ENCODE measurements around the gene ANKDD1B.
A peak's percentile ranks its signal among the peaks of the same experiment; 100 is the strongest.

Gene ANKDD1B

GRCh38 chr5:75630875-75631274 is 19.6 kb downstream of the ANKDD1B start:
- Mint-ChIP-seq H3K4me3 (no peak overlapping the region), H3K4me1 (ENCODE audit: low read depth) (peaks cover 3% of the 10 kb centered on the region), H3K9me3 (ENCODE audit: low read depth) (no peaks in the 10 kb centered on the region), H3K27ac (no peak overlapping the region), H3K27me3 (no peaks in the 10 kb centered on the region), H3K36me3 (peaks cover 15% of the 10 kb centered on the region)

- Mint-ChIP-seq H3K27ac (no peak overlapping the region), H3K4me1 (ENCODE audit: low read depth) (peaks cover under 1% of the 10 kb centered on the region), H3K27me3 (peaks cover 2% of the 10 kb centered on the region), H3K36me3 (peaks cover 17% of the 10 kb centered on the region), H3K4me3 (no peak overlapping the region), H3K9me3 (ENCODE audit: low read depth) (no peaks in the 10 kb centered on the region)
Observed at GRCh38 chr5:75632321-75632720, 21.1 kb downstream of the ANKDD1B start.

GRCh38 chr5:75637949-75638348 is 26.7 kb downstream of the ANKDD1B start:
- no peak overlapping the region for H3K27ac Mint-ChIP-seq
- no peaks in the 10 kb centered on the region for H3K9me3 Mint-ChIP-seq (ENCODE audit: low read depth)
- H3K4me3 Mint-ChIP-seq: no peak overlapping the region
- H3K27me3 Mint-ChIP-seq: peaks cover 2% of the 10 kb centered on the region
- no peaks in the 10 kb centered on the region for H3K4me1 Mint-ChIP-seq (ENCODE audit: low read depth)
- peaks cover 22% of the 10 kb centered on the region for H3K36me3 Mint-ChIP-seq

GRCh38 chr5:75639535-75640311 is 28.5 kb downstream of the ANKDD1B start:
- Mint-ChIP-seq H3K27me3 (peaks cover 2% of the 10 kb centered on the region), H3K9me3 (ENCODE audit: low read depth) (no peaks in the 10 kb centered on the region), H3K27ac (no peak overlapping the region), H3K4me1 (ENCODE audit: low read depth) (no peaks in the 10 kb centered on the region), H3K4me3 (no peak overlapping the region), H3K36me3 (peaks cover 16% of the 10 kb centered on the region)

- H3K4me3 Mint-ChIP-seq: no peak overlapping the region
Observed at GRCh38 chr5:75640395-75640794, 29.1 kb downstream of the ANKDD1B start.

GRCh38 chr5:75640826-75641225 is 29.6 kb downstream of the ANKDD1B start:
- no peak overlapping the region for H3K27ac Mint-ChIP-seq
- no peaks in the 10 kb centered on the region for H3K4me1 Mint-ChIP-seq (ENCODE audit: low read depth)
- no peaks in the 10 kb centered on the region for H3K9me3 Mint-ChIP-seq (ENCODE audit: low read depth)
- H3K4me3 Mint-ChIP-seq: no peak overlapping the region
- peaks cover 15% of the 10 kb centered on the region for H3K36me3 Mint-ChIP-seq
- H3K27me3 Mint-ChIP-seq: peaks cover 2% of the 10 kb centered on the region

More at GRCh38 chr5:75640395-75640794, 29.1 kb downstream of the ANKDD1B start:
- Mint-ChIP-seq H3K4me1 (ENCODE audit: low read depth) (no peaks in the 10 kb centered on the region), H3K27me3 (peaks cover 2% of the 10 kb centered on the region), H3K9me3 (ENCODE audit: low read depth) (no peaks in the 10 kb centered on the region), H3K36me3 (peaks cover 15% of the 10 kb centered on the region), H3K27ac (no peak overlapping the region)

- H3K4me3 Mint-ChIP-seq: no peak overlapping the region
- H3K9me3 Mint-ChIP-seq (ENCODE audit: low read depth): no peaks in the 10 kb centered on the region
- no peaks in the 10 kb centered on the region for H3K4me1 Mint-ChIP-seq (ENCODE audit: low read depth)
- H3K27me3 Mint-ChIP-seq: no peaks in the 10 kb centered on the region
- no peak overlapping the region for H3K27ac Mint-ChIP-seq
- no peaks in the 10 kb centered on the region for H3K36me3 Mint-ChIP-seq
Observed at GRCh38 chr5:75648712-75649111, 37.5 kb downstream of the ANKDD1B start.

GRCh38 chr5:75651575-75652238 is 40.5 kb downstream of the ANKDD1B start:
- no peak overlapping the region for H3K4me3 Mint-ChIP-seq
- no peaks in the 10 kb centered on the region for H3K36me3 Mint-ChIP-seq
- no peak overlapping the region for H3K27ac Mint-ChIP-seq
- H3K9me3 Mint-ChIP-seq (ENCODE audit: low read depth): no peaks in the 10 kb centered on the region
- H3K27me3 Mint-ChIP-seq: no peaks in the 10 kb centered on the region
- H3K4me1 Mint-ChIP-seq (ENCODE audit: low read depth): no peaks in the 10 kb centered on the region

GRCh38 chr5:75653521-75653920 is 42.3 kb downstream of the ANKDD1B start:
- no peaks in the 10 kb centered on the region for H3K36me3 Mint-ChIP-seq
- H3K4me3 Mint-ChIP-seq: no peak overlapping the region
- no peaks in the 10 kb centered on the region for H3K9me3 Mint-ChIP-seq (ENCODE audit: low read depth)
- H3K27ac Mint-ChIP-seq: no peak overlapping the region
- H3K27me3 Mint-ChIP-seq: no peaks in the 10 kb centered on the region
- H3K4me1 Mint-ChIP-seq (ENCODE audit: low read depth): no peaks in the 10 kb centered on the region

GRCh38 chr5:75654693-75655295 is 43.5 kb downstream of the ANKDD1B start:
- H3K36me3 Mint-ChIP-seq: no peaks in the 10 kb centered on the region
- no peaks in the 10 kb centered on the region for H3K27me3 Mint-ChIP-seq
- H3K4me3 Mint-ChIP-seq: no peak overlapping the region
- no peaks in the 10 kb centered on the region for H3K4me1 Mint-ChIP-seq (ENCODE audit: low read depth)
- H3K27ac Mint-ChIP-seq: no peak overlapping the region
- no peaks in the 10 kb centered on the region for H3K9me3 Mint-ChIP-seq (ENCODE audit: low read depth)

- H3K4me1 Mint-ChIP-seq (ENCODE audit: low read depth): no peaks in the 10 kb centered on the region
- peak overlapping the region; percentile 57 for H3K4me3 Mint-ChIP-seq
- H3K36me3 Mint-ChIP-seq: no peaks in the 10 kb centered on the region
- H3K27ac Mint-ChIP-seq: no peak overlapping the region
- peaks cover 1% of the 10 kb centered on the region for H3K27me3 Mint-ChIP-seq
- H3K9me3 Mint-ChIP-seq (ENCODE audit: low read depth): no peaks in the 10 kb centered on the region
Observed at GRCh38 chr5:75656311-75657003, 45.2 kb downstream of the ANKDD1B start.

- no peak overlapping the region for H3K27ac Mint-ChIP-seq
- H3K27me3 Mint-ChIP-seq: peaks cover 1% of the 10 kb centered on the region
Observed at GRCh38 chr5:75659791-75660450, 48.7 kb downstream of the ANKDD1B start.

GRCh38 chr5:75660678-75661465 is 49.6 kb downstream of the ANKDD1B start:
- H3K4me3 Mint-ChIP-seq: no peak overlapping the region
- no peak overlapping the region for H3K27ac Mint-ChIP-seq
- peaks cover 1% of the 10 kb centered on the region for H3K27me3 Mint-ChIP-seq
- no peaks in the 10 kb centered on the region for H3K36me3 Mint-ChIP-seq
- no peaks in the 10 kb centered on the region for H3K9me3 Mint-ChIP-seq (ENCODE audit: low read depth)
- H3K4me1 Mint-ChIP-seq (ENCODE audit: low read depth): no peaks in the 10 kb centered on the region

More at GRCh38 chr5:75659791-75660450, 48.7 kb downstream of the ANKDD1B start:
- Mint-ChIP-seq H3K36me3 (no peaks in the 10 kb centered on the region), H3K9me3 (ENCODE audit: low read depth) (no peaks in the 10 kb centered on the region), H3K4me1 (ENCODE audit: low read depth) (no peaks in the 10 kb centered on the region), H3K4me3 (no peak overlapping the region)

- Mint-ChIP-seq H3K27me3 (peaks cover 1% of the 10 kb centered on the region), H3K27ac (no peak overlapping the region), H3K4me3 (no peak overlapping the region), H3K9me3 (ENCODE audit: low read depth) (no peaks in the 10 kb centered on the region), H3K36me3 (no peaks in the 10 kb centered on the region), H3K4me1 (ENCODE audit: low read depth) (no peaks in the 10 kb centered on the region)
Observed at GRCh38 chr5:75662061-75662460, 50.8 kb downstream of the ANKDD1B start.

Measured in activated naive CD8-positive, alpha-beta T cell (primary cell).